HuH-7.5 (cell line): ENCODE results near the gene GALNT2.

Experiments
- DNase-seq: peaks from one replicate; pipeline ENCODE4 v3.0.0; 2011; ENCODE audit warnings: low spot score

Gene GALNT2

GRCh38 chr1:230280054-230280795 is 213.2 kb downstream of the GALNT2 start:
- no peak for DNase-seq

GRCh38 chr1:230280906-230281413 is 213.9 kb downstream of the GALNT2 start:
- DNase-seq = no peak

- no peak for DNase-seq
Measured at GRCh38 chr1:230281556-230281955, 214.5 kb downstream of the GALNT2 start.

GRCh38 chr1:230282157-230282556 is 215.1 kb downstream of the GALNT2 start:
- DNase-seq = no peak

GRCh38 chr1:230283678-230284077 is 216.6 kb downstream of the GALNT2 start:
- DNase-seq = no peak

- DNase-seq = no peak
Measured at GRCh38 chr1:230284891-230285290, 217.9 kb downstream of the GALNT2 start.

GRCh38 chr1:230285351-230285750 is 218.3 kb downstream of the GALNT2 start:
- DNase-seq = no peak

GRCh38 chr1:230286166-230286889 is 219.3 kb downstream of the GALNT2 start:
- no peak for DNase-seq

GRCh38 chr1:230286890-230287269 is 219.8 kb downstream of the GALNT2 start:
- DNase-seq = no peak

- no peak for DNase-seq
Measured at GRCh38 chr1:230287674-230288315, 220.8 kb downstream of the GALNT2 start.

GRCh38 chr1:230288641-230289349 is 221.8 kb downstream of the GALNT2 start:
- DNase-seq = no peak

- no peak for DNase-seq
Measured at GRCh38 chr1:230289350-230289644, 222.3 kb downstream of the GALNT2 start.

GRCh38 chr1:230291731-230292620 is 224.9 kb downstream of the GALNT2 start:
- DNase-seq = no peak

- DNase-seq = no peak
Measured at GRCh38 chr1:230292689-230293389, 225.8 kb downstream of the GALNT2 start.

GRCh38 chr1:230293390-230293700 is 226.3 kb downstream of the GALNT2 start:
- DNase-seq = no peak

GRCh38 chr1:230295367-230295766 is 228.3 kb downstream of the GALNT2 start:
- DNase-seq = no peak

GRCh38 chr1:230299191-230300006 is 232.4 kb downstream of the GALNT2 start:
- no peak for DNase-seq

- DNase-seq = no peak
Measured at GRCh38 chr1:230300322-230301301, 233.6 kb downstream of the GALNT2 start.

- DNase-seq = no peak
Measured at GRCh38 chr1:230301322-230301721, 234.3 kb downstream of the GALNT2 start.
